Measurements from ENCODE around the gene PRLHR.
"Not testable (repeated sequence)": the region's sequence is repeated elsewhere in the genome, so short reads cannot be mapped to it uniquely, and the experiment has no call there.

PRLHR gene

DNA sequence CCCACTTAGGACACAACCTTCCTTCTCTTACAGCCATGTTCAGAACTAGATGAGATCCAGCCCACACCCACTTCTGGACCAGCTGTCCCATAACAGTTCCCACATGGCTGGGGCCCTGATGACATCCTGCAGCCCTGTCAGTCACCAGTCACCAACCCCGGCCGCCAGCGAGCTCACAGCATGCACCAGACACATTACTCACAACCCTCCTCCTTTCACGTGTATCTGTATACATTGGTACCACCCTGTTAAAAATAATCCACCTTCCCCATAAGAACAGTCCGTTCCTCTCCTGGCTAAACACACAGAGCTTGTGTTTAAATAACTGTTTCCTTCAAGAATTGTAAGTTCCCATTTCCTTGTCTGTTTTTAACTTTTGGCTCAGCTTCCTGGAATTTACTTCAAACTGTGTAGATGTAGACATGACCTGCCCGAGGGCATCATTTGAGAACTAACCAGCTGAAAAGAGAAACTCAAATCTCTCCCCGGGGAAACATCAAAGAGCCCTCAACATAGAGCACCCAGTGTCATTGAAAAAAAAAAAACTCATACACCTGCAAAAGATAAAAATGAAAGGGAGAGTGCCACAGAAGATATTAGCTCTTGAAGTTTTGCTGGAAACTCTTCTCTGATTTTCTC lies 26.0 kb upstream of the PRLHR start:
- H3K36me3 ChIP-seq (ENCODE audit: control insufficient read depth in 1 of 2, insufficient read depth in 2 of 2, low read length in 2 of 2), result no peaks in the 10 kb centered on the region
- H3K4me3 ChIP-seq (ENCODE audit: low read depth in 1 of 2, low read length in 2 of 2), result no peak overlapping the region
- H3K9ac ChIP-seq (ENCODE audit: low read depth in 1 of 2, low read length in 2 of 2), result no peak overlapping the region
- H3K27ac ChIP-seq (ENCODE audit: low read depth, low read length), result no peak overlapping the region
- no peaks in the 10 kb centered on the region for H3K9me3 ChIP-seq (ENCODE audit: control insufficient read depth in 1 of 2, low read length in 2 of 2)
- no peaks in the 10 kb centered on the region for H3K4me1 ChIP-seq (ENCODE audit: control insufficient read depth in 1 of 2, insufficient read depth in 2 of 2, low read length in 2 of 2)
- H3K27me3 ChIP-seq (ENCODE audit: control insufficient read depth in 1 of 2, insufficient read depth in 2 of 2, low read length in 2 of 2), result no peaks in the 10 kb centered on the region

DNA sequence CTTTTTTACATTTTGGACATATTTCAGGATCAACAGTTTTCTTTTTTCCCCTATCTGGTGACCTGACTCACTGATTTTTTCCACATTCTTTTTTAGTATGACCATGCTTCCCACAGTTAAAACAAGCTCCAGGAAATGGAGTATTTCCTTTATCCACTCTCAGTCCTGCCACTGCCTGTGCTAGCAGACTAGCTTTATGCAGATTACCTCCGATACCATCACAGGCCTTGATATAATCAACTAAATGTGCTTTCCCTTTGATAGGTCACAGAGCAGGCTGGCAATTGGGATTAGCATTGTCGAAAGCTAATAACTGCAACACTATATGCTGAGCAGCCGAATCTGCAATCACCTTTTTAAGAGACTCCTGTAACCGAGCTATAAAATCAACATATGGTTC lies 18.4 kb upstream of the PRLHR start:
- not testable (repeated sequence) for H3K9me3 ChIP-seq (ENCODE audit: control insufficient read depth in 1 of 2, low read length in 2 of 2); H3K27ac ChIP-seq (ENCODE audit: low read depth, low read length); H3K4me3 ChIP-seq (ENCODE audit: low read depth in 1 of 2, low read length in 2 of 2); H3K9ac ChIP-seq (ENCODE audit: low read depth in 1 of 2, low read length in 2 of 2); H3K36me3 ChIP-seq (ENCODE audit: control insufficient read depth in 1 of 2, insufficient read depth in 2 of 2, low read length in 2 of 2); H3K4me1 ChIP-seq (ENCODE audit: control insufficient read depth in 1 of 2, insufficient read depth in 2 of 2, low read length in 2 of 2); H3K27me3 ChIP-seq (ENCODE audit: control insufficient read depth in 1 of 2, insufficient read depth in 2 of 2, low read length in 2 of 2)

DNA sequence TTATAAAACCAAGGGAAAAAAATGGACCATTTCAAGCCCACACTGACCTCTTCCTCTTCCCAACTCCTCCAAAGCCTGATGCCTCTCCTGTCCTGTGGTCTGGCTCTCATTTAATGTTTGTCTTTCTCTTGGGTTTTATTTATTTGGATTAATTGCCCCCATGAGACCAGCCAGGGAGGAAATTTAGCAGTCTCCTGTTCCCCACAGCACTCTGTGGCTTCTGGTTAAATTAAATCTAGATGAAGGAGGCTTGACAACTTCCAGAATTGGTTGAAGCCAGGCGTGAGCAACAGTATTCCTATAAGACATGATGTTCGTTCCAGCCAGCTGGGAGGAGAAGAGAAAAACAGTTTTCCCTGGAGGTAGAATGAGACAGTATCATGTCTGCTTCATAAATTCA lies 15.1 kb upstream of the PRLHR start:
- H3K4me1 ChIP-seq (ENCODE audit: control insufficient read depth in 1 of 2, insufficient read depth in 2 of 2, low read length in 2 of 2), result no peaks in the 10 kb centered on the region
- H3K9me3 ChIP-seq (ENCODE audit: control insufficient read depth in 1 of 2, low read length in 2 of 2), result peaks cover 0 to 10% of the 10 kb centered on the region in 2 donors
- no peak overlapping the region for H3K9ac ChIP-seq (ENCODE audit: low read depth in 1 of 2, low read length in 2 of 2)
- H3K36me3 ChIP-seq (ENCODE audit: control insufficient read depth in 1 of 2, insufficient read depth in 2 of 2, low read length in 2 of 2), result no peaks in the 10 kb centered on the region
- H3K27ac ChIP-seq (ENCODE audit: low read depth, low read length), result no peak overlapping the region
- no peak overlapping the region for H3K4me3 ChIP-seq (ENCODE audit: low read depth in 1 of 2, low read length in 2 of 2)
- H3K27me3 ChIP-seq (ENCODE audit: control insufficient read depth in 1 of 2, insufficient read depth in 2 of 2, low read length in 2 of 2), result no peaks in the 10 kb centered on the region

DNA sequence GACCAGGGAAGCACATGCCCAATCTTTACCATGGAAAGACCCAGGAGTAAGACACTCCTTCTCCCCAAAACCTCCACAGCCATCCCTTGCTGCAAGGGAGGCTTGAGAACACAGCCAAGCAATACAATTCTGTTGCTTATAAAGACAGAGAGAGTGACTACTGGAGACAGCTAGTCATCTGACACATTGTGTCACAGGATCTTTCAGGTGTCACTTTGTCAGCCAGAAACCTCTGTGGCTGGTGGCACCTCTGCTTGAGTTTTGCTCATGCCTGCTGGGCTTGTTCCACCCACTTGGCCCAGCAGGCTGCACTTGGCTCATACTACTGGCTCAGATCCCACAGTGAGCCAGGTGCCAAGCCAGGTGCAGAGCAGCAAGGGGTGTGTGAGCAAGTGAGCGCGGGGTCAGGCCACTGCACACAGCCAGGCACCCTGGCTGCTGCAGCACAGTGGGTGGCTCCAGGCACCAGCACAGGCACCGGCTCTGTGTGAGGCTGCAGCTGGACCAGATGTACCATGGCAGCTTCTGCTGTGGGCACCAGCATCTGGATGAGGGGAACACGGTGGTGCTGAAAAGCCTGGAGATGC lies 12.4 kb upstream of the PRLHR start:
- no peak overlapping the region for H3K4me3 ChIP-seq (ENCODE audit: low read depth in 1 of 2, low read length in 2 of 2)
- no peaks in the 10 kb centered on the region for H3K36me3 ChIP-seq (ENCODE audit: control insufficient read depth in 1 of 2, insufficient read depth in 2 of 2, low read length in 2 of 2)
- H3K9me3 ChIP-seq (ENCODE audit: control insufficient read depth in 1 of 2, low read length in 2 of 2), result peaks cover 0 to 10% of the 10 kb centered on the region in 2 donors
- H3K27me3 ChIP-seq (ENCODE audit: control insufficient read depth in 1 of 2, insufficient read depth in 2 of 2, low read length in 2 of 2), result no peaks in the 10 kb centered on the region
- no peaks in the 10 kb centered on the region for H3K4me1 ChIP-seq (ENCODE audit: control insufficient read depth in 1 of 2, insufficient read depth in 2 of 2, low read length in 2 of 2)
- no peak overlapping the region for H3K27ac ChIP-seq (ENCODE audit: low read depth, low read length)
- H3K9ac ChIP-seq (ENCODE audit: low read depth in 1 of 2, low read length in 2 of 2), result no peak overlapping the region

DNA sequence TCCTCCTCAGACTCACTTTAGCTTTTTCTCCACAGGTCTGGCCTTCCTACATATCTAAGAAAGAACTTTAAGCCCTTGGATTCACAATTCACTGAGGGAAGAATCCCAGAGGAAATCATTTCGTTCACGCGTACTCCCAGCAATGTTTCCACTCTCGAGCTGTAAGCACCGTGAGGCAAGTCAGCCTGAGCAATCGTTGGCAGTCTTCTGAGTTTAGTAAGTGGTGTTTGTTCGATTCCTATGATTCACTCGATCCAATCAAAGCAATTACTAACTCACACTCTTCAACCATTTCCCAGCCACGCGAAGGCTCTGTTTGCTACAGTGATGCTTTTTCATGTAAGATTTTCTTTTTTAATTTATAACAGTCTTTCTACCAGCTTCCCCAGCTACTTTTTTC lies 10.2 kb upstream of the PRLHR start:
- H3K27me3 ChIP-seq (ENCODE audit: control insufficient read depth in 1 of 2, insufficient read depth in 2 of 2, low read length in 2 of 2), result no peaks in the 10 kb centered on the region
- H3K4me3 ChIP-seq (ENCODE audit: low read depth in 1 of 2, low read length in 2 of 2), result no peak overlapping the region
- no peak overlapping the region for H3K27ac ChIP-seq (ENCODE audit: low read depth, low read length)
- H3K9me3 ChIP-seq (ENCODE audit: control insufficient read depth in 1 of 2, low read length in 2 of 2), result peaks cover 0 to 10% of the 10 kb centered on the region in 2 donors
- H3K9ac ChIP-seq (ENCODE audit: low read depth in 1 of 2, low read length in 2 of 2), result no peak overlapping the region
- H3K4me1 ChIP-seq (ENCODE audit: control insufficient read depth in 1 of 2, insufficient read depth in 2 of 2, low read length in 2 of 2), result no peaks in the 10 kb centered on the region
- H3K36me3 ChIP-seq (ENCODE audit: control insufficient read depth in 1 of 2, insufficient read depth in 2 of 2, low read length in 2 of 2), result no peaks in the 10 kb centered on the region

DNA sequence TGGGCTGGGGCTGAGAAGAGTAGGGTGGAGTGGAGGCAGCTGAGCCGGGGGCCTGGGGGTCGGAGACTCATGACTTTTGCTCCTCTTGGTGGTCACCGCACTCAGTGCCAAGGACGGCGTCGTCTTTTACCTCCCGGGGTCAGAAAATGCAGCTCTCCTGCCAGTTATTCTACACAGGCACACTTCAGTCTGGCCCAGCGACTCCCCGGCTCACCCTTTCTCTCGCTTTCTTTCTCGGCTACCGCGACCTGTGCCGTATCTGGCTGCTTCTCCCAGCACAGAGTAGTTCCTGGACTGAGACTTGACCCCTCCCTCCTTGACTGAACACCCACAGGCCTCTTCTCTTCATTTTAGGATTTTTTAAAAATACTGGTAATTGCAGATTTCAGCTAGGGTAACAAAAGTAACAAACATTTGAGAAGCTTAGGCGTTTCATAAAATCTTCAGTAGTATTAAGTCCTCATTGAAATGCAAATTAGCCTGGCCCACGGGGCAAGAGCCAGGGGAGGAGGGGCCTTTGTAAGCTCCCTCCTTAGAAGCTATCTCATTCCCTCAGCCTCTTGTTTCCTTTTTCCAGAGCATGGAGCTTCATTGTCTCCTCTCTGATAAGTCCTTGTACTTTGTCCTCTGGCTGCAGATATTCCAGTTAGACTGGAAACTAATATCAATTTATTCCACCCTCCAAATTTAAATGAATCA lies 1.1 kb upstream of the PRLHR start:
- H3K4me3 ChIP-seq (ENCODE audit: low read depth in 1 of 2, low read length in 2 of 2), result peak overlapping the region in 1 of 2 donors; percentile 25

DNA sequence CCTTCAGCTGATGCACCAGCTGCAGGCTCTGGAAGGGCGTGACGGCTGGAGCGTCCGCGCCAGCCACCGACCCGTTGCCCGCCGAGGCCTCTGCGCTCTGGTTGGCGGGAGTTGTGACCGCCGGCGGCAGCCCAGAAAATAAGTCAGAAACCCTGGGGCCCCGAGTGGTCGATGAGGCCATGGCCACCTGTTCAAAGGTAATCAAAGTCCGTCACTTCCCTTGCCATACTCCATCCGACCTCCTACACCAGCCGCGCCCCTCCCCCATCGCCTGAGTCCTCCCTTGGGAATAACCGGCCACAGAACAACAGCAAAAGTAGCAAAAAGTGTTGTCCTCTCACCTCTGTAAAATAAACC lies 406 bp downstream of the PRLHR start:
- H3K27me3 ChIP-seq (ENCODE audit: control insufficient read depth in 1 of 2, insufficient read depth in 2 of 2, low read length in 2 of 2), result peaks cover 22 to 25% of the 10 kb centered on the region in 2 donors
- H3K9me3 ChIP-seq (ENCODE audit: control insufficient read depth in 1 of 2, low read length in 2 of 2), result no peaks in the 10 kb centered on the region
- no peak overlapping the region for H3K4me3 ChIP-seq (ENCODE audit: low read depth in 1 of 2, low read length in 2 of 2)
- H3K27ac ChIP-seq (ENCODE audit: low read depth, low read length), result no peak overlapping the region
- H3K9ac ChIP-seq (ENCODE audit: low read depth in 1 of 2, low read length in 2 of 2), result no peak overlapping the region
- no peaks in the 10 kb centered on the region for H3K4me1 ChIP-seq (ENCODE audit: control insufficient read depth in 1 of 2, insufficient read depth in 2 of 2, low read length in 2 of 2)
- no peaks in the 10 kb centered on the region for H3K36me3 ChIP-seq (ENCODE audit: control insufficient read depth in 1 of 2, insufficient read depth in 2 of 2, low read length in 2 of 2)

More for the DNA sequence above, 1.1 kb upstream of the PRLHR start:
- Histone ChIP-seq H3K9ac (ENCODE audit: low read depth in 1 of 2, low read length in 2 of 2) (no peak overlapping the region), H3K27me3 (ENCODE audit: control insufficient read depth in 1 of 2, insufficient read depth in 2 of 2, low read length in 2 of 2) (peaks cover 25 to 26% of the 10 kb centered on the region in 2 donors), H3K4me1 (ENCODE audit: control insufficient read depth in 1 of 2, insufficient read depth in 2 of 2, low read length in 2 of 2) (no peaks in the 10 kb centered on the region), H3K36me3 (ENCODE audit: control insufficient read depth in 1 of 2, insufficient read depth in 2 of 2, low read length in 2 of 2) (no peaks in the 10 kb centered on the region), H3K9me3 (ENCODE audit: control insufficient read depth in 1 of 2, low read length in 2 of 2) (no peaks in the 10 kb centered on the region), H3K27ac (ENCODE audit: low read depth, low read length) (no peak overlapping the region)

DNA sequence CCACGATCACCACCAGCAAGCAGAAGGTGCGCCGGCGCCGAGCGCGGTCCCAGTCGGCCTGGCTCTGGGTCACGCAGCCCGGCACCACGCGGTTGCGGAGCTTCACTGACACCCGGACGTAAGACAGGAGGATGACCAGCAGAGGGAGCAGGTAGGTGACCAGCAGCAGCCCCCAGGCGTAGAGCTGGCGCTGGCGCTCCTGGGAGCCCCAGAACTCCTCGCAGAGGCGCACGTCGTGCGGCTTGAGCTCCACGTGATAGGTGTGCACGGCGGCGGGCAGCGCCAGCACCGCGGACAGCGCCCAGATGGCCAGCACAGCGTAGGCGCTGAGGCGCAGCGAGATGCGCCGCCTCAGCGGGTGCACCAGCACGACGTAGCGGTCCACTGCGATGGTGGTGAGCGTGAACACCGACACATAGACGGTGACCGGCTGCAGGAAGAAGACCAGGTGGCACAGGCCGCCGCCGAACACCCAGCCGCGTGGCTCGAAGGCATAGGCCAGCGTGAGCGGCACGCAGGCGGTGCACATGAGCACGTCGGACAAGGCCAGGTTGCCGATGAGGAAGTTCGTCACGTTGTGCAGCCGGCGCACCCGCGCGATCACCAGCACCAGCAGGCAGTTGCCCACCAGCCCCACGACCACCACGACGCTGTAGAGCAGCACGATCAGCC lies 920 bp downstream of the PRLHR start:
- Histone ChIP-seq H3K27me3 (ENCODE audit: control insufficient read depth in 1 of 2, insufficient read depth in 2 of 2, low read length in 2 of 2) (peaks cover 22 to 25% of the 10 kb centered on the region in 2 donors), H3K9ac (ENCODE audit: low read depth in 1 of 2, low read length in 2 of 2) (no peak overlapping the region), H3K36me3 (ENCODE audit: control insufficient read depth in 1 of 2, insufficient read depth in 2 of 2, low read length in 2 of 2) (no peaks in the 10 kb centered on the region), H3K4me1 (ENCODE audit: control insufficient read depth in 1 of 2, insufficient read depth in 2 of 2, low read length in 2 of 2) (no peaks in the 10 kb centered on the region), H3K4me3 (ENCODE audit: low read depth in 1 of 2, low read length in 2 of 2) (no peak overlapping the region), H3K9me3 (ENCODE audit: control insufficient read depth in 1 of 2, low read length in 2 of 2) (no peaks in the 10 kb centered on the region), H3K27ac (ENCODE audit: low read depth, low read length) (no peak overlapping the region)

DNA sequence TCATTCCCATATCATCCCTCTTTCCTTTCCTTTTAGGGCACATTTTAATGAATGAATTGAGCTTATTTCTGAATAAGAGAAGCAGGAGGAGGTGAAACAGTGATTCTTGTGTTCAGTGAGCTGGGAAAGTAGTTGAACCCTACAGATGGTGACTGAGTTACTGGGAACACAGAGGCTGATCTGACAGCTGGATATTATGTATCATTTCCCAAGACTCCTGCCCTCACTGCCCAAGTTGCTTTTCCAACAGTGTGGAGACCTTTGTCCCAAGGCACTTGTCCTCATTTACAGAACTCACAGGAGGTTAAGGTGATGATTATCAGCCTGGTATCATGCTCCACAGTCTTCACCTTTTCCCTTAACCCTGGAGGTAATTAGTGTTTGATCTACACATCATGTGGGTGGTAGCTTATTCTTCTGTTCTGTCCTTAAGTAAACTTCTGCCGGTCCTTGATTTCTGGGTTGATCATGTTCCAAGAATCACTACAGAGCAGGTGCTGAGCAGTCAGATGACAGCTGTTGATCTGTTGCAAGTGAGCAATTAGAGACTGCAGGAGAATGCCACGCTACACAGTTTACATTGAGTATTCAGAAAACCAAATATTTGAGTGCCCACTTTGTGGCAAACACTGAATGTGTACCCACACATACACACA lies 2.6 kb downstream of the PRLHR start:
- Histone ChIP-seq H3K9me3 (ENCODE audit: control insufficient read depth in 1 of 2, low read length in 2 of 2) (no peaks in the 10 kb centered on the region), H3K4me3 (ENCODE audit: low read depth in 1 of 2, low read length in 2 of 2) (no peak overlapping the region), H3K27me3 (ENCODE audit: control insufficient read depth in 1 of 2, insufficient read depth in 2 of 2, low read length in 2 of 2) (peaks cover 22 to 25% of the 10 kb centered on the region in 2 donors), H3K9ac (ENCODE audit: low read depth in 1 of 2, low read length in 2 of 2) (no peak overlapping the region), H3K36me3 (ENCODE audit: control insufficient read depth in 1 of 2, insufficient read depth in 2 of 2, low read length in 2 of 2) (no peaks in the 10 kb centered on the region), H3K27ac (ENCODE audit: low read depth, low read length) (no peak overlapping the region), H3K4me1 (ENCODE audit: control insufficient read depth in 1 of 2, insufficient read depth in 2 of 2, low read length in 2 of 2) (no peaks in the 10 kb centered on the region)

DNA sequence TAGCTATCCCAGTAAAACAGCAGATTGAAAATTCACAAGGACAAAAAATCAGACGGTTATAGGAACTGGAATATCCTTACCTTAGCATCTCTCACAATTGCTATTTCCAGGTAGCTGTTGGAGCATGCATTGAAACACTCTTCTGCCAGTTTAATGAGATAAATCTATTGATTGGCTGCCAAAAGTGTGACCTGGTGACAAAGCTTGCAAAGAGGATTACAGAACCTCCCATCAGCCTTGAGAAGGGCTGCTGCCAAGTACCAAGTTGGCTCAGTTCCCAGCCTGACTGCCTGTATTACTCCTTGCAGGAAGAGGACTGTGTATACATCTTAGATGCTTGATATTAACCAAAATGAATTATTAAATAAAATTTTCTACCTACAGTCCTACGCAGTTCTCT lies 5.1 kb downstream of the PRLHR start:
- Histone ChIP-seq H3K27ac (ENCODE audit: low read depth, low read length) (no peak overlapping the region), H3K9me3 (ENCODE audit: control insufficient read depth in 1 of 2, low read length in 2 of 2) (no peaks in the 10 kb centered on the region), H3K27me3 (ENCODE audit: control insufficient read depth in 1 of 2, insufficient read depth in 2 of 2, low read length in 2 of 2) (peaks cover 13 to 15% of the 10 kb centered on the region in 2 donors), H3K4me3 (ENCODE audit: low read depth in 1 of 2, low read length in 2 of 2) (no peak overlapping the region), H3K4me1 (ENCODE audit: control insufficient read depth in 1 of 2, insufficient read depth in 2 of 2, low read length in 2 of 2) (no peaks in the 10 kb centered on the region), H3K36me3 (ENCODE audit: control insufficient read depth in 1 of 2, insufficient read depth in 2 of 2, low read length in 2 of 2) (no peaks in the 10 kb centered on the region), H3K9ac (ENCODE audit: low read depth in 1 of 2, low read length in 2 of 2) (no peak overlapping the region)
